NT2/D1 (cell line): ENCODE results near the gene TMEM255B.

ENCODE experiments used
- DNase-seq: peaks from one replicate; pipeline ENCODE4 v3.0.0-alpha.2; 2011; ENCODE audit warnings: low read depth, low spot score
- H3K27me3 ChIP-seq: 2 replicates; pipeline ENCODE4 v1.6.0; 2011; ENCODE audit warnings: mild to moderate bottlenecking; ENCODE audit not compliant: insufficient read length, insufficient read depth
- H3K36me3 ChIP-seq: 2 replicates; pipeline ENCODE4 v1.6.1; 2011; ENCODE audit warnings: mild to moderate bottlenecking, low read length, mixed read lengths; ENCODE audit not compliant: insufficient read depth, insufficient read length
- H3K4me1 ChIP-seq: 2 replicates; pipeline ENCODE4 v1.5.1; 2011; ENCODE audit not compliant: insufficient read depth, insufficient read length
- H3K4me3 ChIP-seq: 2 replicates; pipeline ENCODE4 v1.5.1; 2011; ENCODE audit warnings: low read depth; ENCODE audit not compliant: insufficient read length
- H3K9ac ChIP-seq: 2 replicates; pipeline ENCODE4 v1.6.0; 2011; ENCODE audit warnings: low read depth; ENCODE audit not compliant: insufficient read length
- H3K9me3 ChIP-seq: 2 replicates; pipeline ENCODE4 v1.5.1; 2011; ENCODE audit warnings: mild to moderate bottlenecking, low read length; ENCODE audit not compliant: insufficient read depth
- SUZ12 ChIP-seq: IDR thresholded peaks from 2 replicates; pipeline ENCODE4 v1.6.1; 2011; ENCODE audit not compliant: insufficient read length, insufficient read depth; ENCODE audit errors: extremely low read depth
- YY1 ChIP-seq: IDR thresholded peaks from 2 replicates; pipeline ENCODE4 v1.6.1; 2011; ENCODE audit not compliant: insufficient read length, insufficient read depth
- ZNF274 ChIP-seq: IDR thresholded peaks from 2 replicates; pipeline ENCODE4 v1.6.1; 2011; ENCODE audit warnings: mild to moderate bottlenecking, low read depth, low read length

TMEM255B gene

GRCh38 chr13:113732176-113732960 lies 26.7 kb upstream of the TMEM255B start:
- H3K27me3 ChIP-seq: no peaks in the 10 kb centered on the region
- H3K4me3 ChIP-seq: no peak overlapping the region
- H3K9me3 ChIP-seq: peaks cover 9% of the 10 kb centered on the region; the same call in 1 of the 2 replicates
- no peak for DNase-seq
- no peaks in the 10 kb centered on the region for H3K36me3 ChIP-seq
- peaks cover 15% of the 10 kb centered on the region for H3K4me1 ChIP-seq
- H3K9ac ChIP-seq: no peak overlapping the region
- TF ChIP-seq SUZ12 (no peak), YY1 (no peak), ZNF274 (no peak)

- Histone ChIP-seq H3K9me3 (peaks cover 8% of the 10 kb centered on the region; the same call in 1 of the 2 replicates), H3K4me3 (no peak overlapping the region), H3K4me1 (peaks cover 15% of the 10 kb centered on the region), H3K36me3 (no peaks in the 10 kb centered on the region), H3K27me3 (no peaks in the 10 kb centered on the region), H3K9ac (no peak overlapping the region)
- TF ChIP-seq ZNF274: no peak
- TF ChIP-seq YY1: no peak
- no peak for TF ChIP-seq SUZ12
- no peak for DNase-seq
Observed at GRCh38 chr13:113732961-113733950, 25.8 kb upstream of the TMEM255B start.

- DNase-seq: no peak
- no peaks in the 10 kb centered on the region for H3K27me3 ChIP-seq
- H3K9me3 ChIP-seq: peaks cover 8% of the 10 kb centered on the region; the same call in 1 of the 2 replicates
- peaks cover 15% of the 10 kb centered on the region for H3K4me1 ChIP-seq
- H3K36me3 ChIP-seq: no peaks in the 10 kb centered on the region
- peak overlapping the region; percentile 6 for H3K9ac ChIP-seq
- no peak for TF ChIP-seq ZNF274
- H3K4me3 ChIP-seq: no peak overlapping the region
Observed at GRCh38 chr13:113734099-113734825, 24.8 kb upstream of the TMEM255B start.

GRCh38 chr13:113734826-113735125 lies 24.2 kb upstream of the TMEM255B start:
- no peaks in the 10 kb centered on the region for H3K27me3 ChIP-seq
- no peak overlapping the region for H3K4me3 ChIP-seq
- no peaks in the 10 kb centered on the region for H3K36me3 ChIP-seq
- no peak overlapping the region for H3K9ac ChIP-seq
- DNase-seq: no peak
- H3K4me1 ChIP-seq: peaks cover 15% of the 10 kb centered on the region
- TF ChIP-seq SUZ12 (no peak), YY1 (no peak), ZNF274 (no peak)
- peaks cover 8% of the 10 kb centered on the region; the same call in 1 of the 2 replicates for H3K9me3 ChIP-seq

- Histone ChIP-seq H3K4me3 (no peak overlapping the region), H3K9ac (no peak overlapping the region), H3K36me3 (no peaks in the 10 kb centered on the region), H3K27me3 (no peaks in the 10 kb centered on the region), H3K4me1 (peaks cover 15% of the 10 kb centered on the region), H3K9me3 (peaks cover 8% of the 10 kb centered on the region; the same call in 1 of the 2 replicates)
- DNase-seq: no peak
- TF ChIP-seq ZNF274 (no peak), SUZ12 (no peak), YY1 (no peak)
Observed at GRCh38 chr13:113735194-113735593, 23.8 kb upstream of the TMEM255B start.

- no peak for TF ChIP-seq YY1
- TF ChIP-seq ZNF274: no peak
- TF ChIP-seq SUZ12: no peak
- Histone ChIP-seq H3K36me3 (no peaks in the 10 kb centered on the region), H3K9me3 (peaks cover 8% of the 10 kb centered on the region; the same call in 1 of the 2 replicates), H3K27me3 (no peaks in the 10 kb centered on the region), H3K9ac (no peak overlapping the region), H3K4me1 (peaks cover 15% of the 10 kb centered on the region), H3K4me3 (no peak overlapping the region)
- no peak for DNase-seq
Observed at GRCh38 chr13:113735750-113736149, 23.3 kb upstream of the TMEM255B start.
